ENCODE data around the gene TRAPPC2. TPM values are rescaled to one million over a fixed set of nuclear protein-coding genes. Genes with fewer than 3 reads are reported as not detected.
A peak's percentile ranks its signal among the peaks of the same experiment; 100 is the strongest.
"Not testable (repeated sequence)": the region's sequence is repeated elsewhere in the genome, so short reads cannot be mapped to it uniquely, and the experiment has no call there.

The TRAPPC2 gene
- total and polyA plus RNA-seq, 8 donors: 5.7 to 37.9 (median 13.2) TPM

- Histone ChIP-seq H3K27me3 (no peaks in the 10 kb centered on the region), H3K9me3 (no peaks in the 10 kb centered on the region), H3K36me3 (no peaks in the 10 kb centered on the region), H3K4me1 (peaks cover 0 to 9% (median 3%) of the 10 kb centered on the region in 4 donors), H3K4me3 (no peak overlapping the region), H3K27ac (no peak overlapping the region)
- DNase-seq: no peak
- intact Hi-C loops (cut with DNase I; ENCODE audit: low total_unique reads): no loop called here
- no peak for TF ChIP-seq CTCF (IDR thresholded peaks at IDR 0.05)
- TF ChIP-seq EP300 (IDR thresholded peaks at IDR 0.05): no peak
Measured at GRCh38 chrX:13673016-13673415, 61.4 kb downstream of the TRAPPC2 start.

- no peak for DNase-seq
- intact Hi-C loops (cut with DNase I; ENCODE audit: low total_unique reads): no loop called here
- peaks cover 0 to 19% (median 7%) of the 10 kb centered on the region in 4 donors for H3K4me1 ChIP-seq
- no peak for TF ChIP-seq POLR2A (IDR thresholded peaks at IDR 0.05)
- TF ChIP-seq POLR2AphosphoS5 (IDR thresholded peaks at IDR 0.05): no peak
- no peak for TF ChIP-seq CTCF (IDR thresholded peaks at IDR 0.05)
- H3K9me3 ChIP-seq: no peaks in the 10 kb centered on the region
- H3K27ac ChIP-seq: peak overlapping the region in 1 of 5 donors; percentile 57
- H3K36me3 ChIP-seq: no peaks in the 10 kb centered on the region
- H3K4me3 ChIP-seq: no peak overlapping the region
- 82 to 95% (median 90%) methylated on average over 5 of the region's 5 CpGs for WGBS, 5 donors
- no peaks in the 10 kb centered on the region for H3K27me3 ChIP-seq
Measured at GRCh38 chrX:13670197-13670596, 64.2 kb downstream of the TRAPPC2 start.

GRCh38 chrX:13669755-13670154 is 64.7 kb downstream of the TRAPPC2 start:
- H3K4me3 ChIP-seq; intact Hi-C loops (cut with DNase I; ENCODE audit: low total_unique reads); H3K27me3 ChIP-seq; H3K36me3 ChIP-seq; DNase-seq; H3K9me3 ChIP-seq: not testable (repeated sequence)
- 82 to 93% (median 86%) methylated on average over 7 to 8 of the region's 8 CpGs for WGBS, 5 donors
- peaks cover 0 to 19% (median 7%) of the 10 kb centered on the region in 4 donors for H3K4me1 ChIP-seq
- peak overlapping the region; percentile 43 to 57 (median 53) for H3K27ac ChIP-seq

- peak overlapping the region in 1 of 4 donors; percentile 3 for H3K4me3 ChIP-seq
- intact Hi-C loops (cut with DNase I; ENCODE audit: low total_unique reads): no loop called here
- no peaks in the 10 kb centered on the region for H3K9me3 ChIP-seq
- 3 to 25% (median 14%) methylated on average over 9 of the region's 9 CpGs for WGBS, 5 donors
- no peaks in the 10 kb centered on the region for H3K27me3 ChIP-seq
- peaks cover 0 to 19% (median 7%) of the 10 kb centered on the region in 4 donors for H3K4me1 ChIP-seq
- no peaks in the 10 kb centered on the region for H3K36me3 ChIP-seq
- H3K27ac ChIP-seq: peak overlapping the region; percentile 43 to 57 (median 53)
- peak; percentile 84 to 92 for DNase-seq
- TF ChIP-seq EP300 (IDR thresholded peaks at IDR 0.05): no peak
- TF ChIP-seq POLR2A (IDR thresholded peaks at IDR 0.05): no peak
- TF ChIP-seq POLR2AphosphoS5 (IDR thresholded peaks at IDR 0.05): peak; percentile 31 to 72 (median 58)
Measured at GRCh38 chrX:13669246-13669737, 65.1 kb downstream of the TRAPPC2 start.

- intact Hi-C loops (cut with DNase I; ENCODE audit: low total_unique reads): no loop called here
- Histone ChIP-seq H3K27me3 (no peaks in the 10 kb centered on the region), H3K27ac (no peak overlapping the region), H3K9me3 (no peaks in the 10 kb centered on the region), H3K4me1 (peaks cover 0 to 19% (median 7%) of the 10 kb centered on the region in 4 donors), H3K4me3 (no peak overlapping the region), H3K36me3 (peaks cover 0 to 8% (median 2%) of the 10 kb centered on the region in 4 donors)
- no peak for DNase-seq
- TF ChIP-seq POLR2AphosphoS5 (IDR thresholded peaks at IDR 0.05): no peak
- TF ChIP-seq EP300 (IDR thresholded peaks at IDR 0.05): no peak
- TF ChIP-seq POLR2A (IDR thresholded peaks at IDR 0.05): no peak
- no peak for TF ChIP-seq CTCF (IDR thresholded peaks at IDR 0.05)
Measured at GRCh38 chrX:13667919-13668318, 66.5 kb downstream of the TRAPPC2 start.
